K562 (cell line): ENCODE results near the gene PDZRN4.

Source experiments
- CHD2 ChIP-seq: IDR thresholded peaks from 2 replicates; pipeline ENCODE4 v1.6.1; 2011; ENCODE audit warnings: low read depth, low read length
- CTCF ChIP-seq, 3 experiments: IDR thresholded peaks in 2 of 3; conservative IDR thresholded peaks in 1 of 3; 2 replicates each; pipeline ENCODE4 v1.5.1; 2011 to 2012; ENCODE audit warnings: low read length in 3 of 3, mild to moderate bottlenecking in 3 of 3, control low read depth in 2 of 3, improper control_type of control experiment in 1 of 3, inconsistent platforms in 1 of 3, low read depth in 1 of 3, mixed read lengths in 1 of 3, moderate library complexity in 1 of 3; ENCODE audit not compliant: insufficient read depth in 2 of 3
- GABPA ChIP-seq: fragments of 200-800 bp; sonication (Bioruptor generic); conservative IDR thresholded peaks from 2 replicates; pipeline ENCODE4 v1.6.1; 2016; ENCODE audit warnings: low read depth, missing genetic modification characterization, missing compliant biosample characterization
- JUND ChIP-seq, 2 experiments: IDR thresholded peaks; 2 replicates in 1 of 2; 3 replicates in 1 of 2; pipeline ENCODE4 v1.6.1; 2011; ENCODE audit warnings: borderline replicate concordance in 2 of 2, low read depth in 2 of 2, low read length in 2 of 2, improper control_type of control experiment in 1 of 2, missing biosample characterization in 1 of 2, missing genetic modification characterization in 1 of 2, missing genetic modification reagents in 1 of 2
- POLR2AphosphoS5 ChIP-seq: IDR thresholded peaks from 2 replicates; pipeline ENCODE4 v1.6.1; 2011; ENCODE audit warnings: mild to moderate bottlenecking, low read depth, low read length, moderate library complexity; ENCODE audit not compliant: control insufficient read depth, insufficient read depth
- RBM25 ChIP-seq: fragments of 200-400 bp; formaldehyde crosslinking; IDR thresholded peaks from 2 replicates; pipeline ENCODE4 v1.6.1; 2018; ENCODE audit warnings: low read length, low read depth, moderate library complexity; ENCODE audit not compliant: severe bottlenecking
- SRSF9 ChIP-seq: fragments of 200-400 bp; formaldehyde crosslinking; IDR thresholded peaks from 2 replicates; pipeline ENCODE4 v1.6.1; 2017; ENCODE audit warnings: low read depth, low read length, borderline replicate concordance
- TRIM24 ChIP-seq, 2 experiments: fragments of 450-650 bp; IDR thresholded peaks; 2 replicates each; pipeline ENCODE4 v1.6.1; 2016
- ZBTB1 ChIP-seq: sonication (generic); formaldehyde crosslinking; IDR thresholded peaks from 2 replicates; pipeline ENCODE4 v1.8.1; 2023; ENCODE audit warnings: missing genetic modification reagents, low read depth, mild to moderate bottlenecking, borderline replicate concordance
- ZNF121 ChIP-seq: sonication (generic); formaldehyde crosslinking; conservative IDR thresholded peaks from 2 replicates; pipeline ENCODE4 v1.8.0; 2022; ENCODE audit warnings: missing genetic modification reagents

GRCh38 chr12:41242603-41243002 is 54.5 kb downstream of the PDZRN4 start:
- no peak for TF ChIP-seq JUND (IDR thresholded peaks at IDR 0.05; ENCODE audit: borderline replicate concordance, low read depth, low read length)
- no peak for TF ChIP-seq JUND (tag; IDR thresholded peaks at IDR 0.05; ENCODE audit: borderline replicate concordance, low read depth, low read length)
- TF ChIP-seq ZNF121 (CRISPR knock-in tag), result no peak
- no peak for TF ChIP-seq CTCF (IDR thresholded peaks at IDR 0.05 in 2 of 3, conservative IDR thresholded peaks at IDR 0.05 in 1 of 3; ENCODE audit: insufficient read depth in 2 of 3, low read depth in 1 of 3, low read length in 3 of 3)
- TF ChIP-seq TRIM24 (IDR thresholded peaks at IDR 0.05), result no peak
- no peak for TF ChIP-seq SRSF9
- TF ChIP-seq GABPA (tag), result no peak
- no peak for TF ChIP-seq ZBTB1 (CRISPR knock-in tag)
- no peak for TF ChIP-seq RBM25
- TF ChIP-seq CHD2, result no peak
- no peak for TF ChIP-seq POLR2AphosphoS5
